ENCODE measurements around the gene GET4. TPM values are rescaled to one million over a fixed set of nuclear protein-coding genes. Genes with fewer than 3 reads are reported as not detected.

GET4 gene
- total RNA-seq, 1 donor from 2014 or later = 17.2 TPM

DNA sequence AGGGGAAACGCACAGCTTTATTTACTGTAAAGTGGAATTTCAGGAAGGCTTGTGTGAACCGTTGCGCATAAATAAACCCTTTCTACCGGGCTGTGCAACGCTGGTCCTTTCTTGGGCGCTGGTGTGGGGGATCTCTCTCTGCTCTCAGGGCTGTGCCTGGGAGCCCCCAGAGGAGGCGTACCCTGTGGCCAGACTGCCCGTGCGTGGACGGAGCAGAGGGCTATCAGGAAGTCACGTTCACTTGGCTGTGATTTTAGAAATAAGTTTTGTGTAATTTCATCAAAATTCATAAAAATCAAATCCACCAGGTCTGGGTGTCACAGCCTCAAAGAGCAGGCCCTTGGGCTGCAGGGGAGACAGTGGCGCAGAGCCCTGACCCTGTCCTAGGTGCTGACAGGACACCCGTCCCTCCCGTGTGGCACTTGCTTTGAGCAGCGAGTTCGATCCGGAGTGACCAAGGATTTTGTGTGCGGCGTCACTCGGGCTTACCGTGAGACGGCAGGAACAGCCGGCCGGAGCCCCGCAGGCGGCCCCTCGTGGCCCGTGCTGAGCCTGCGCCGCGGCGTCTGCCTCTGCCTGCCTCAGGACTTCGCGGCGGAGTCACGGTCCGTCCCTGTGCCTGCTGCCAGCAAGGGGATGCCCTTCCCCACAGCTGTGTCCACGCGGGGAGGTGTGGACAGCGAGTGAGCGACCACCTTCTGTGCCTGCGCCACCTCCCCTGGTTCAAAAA, 20.2 kb downstream of the GET4 start:
- no peaks in the 10 kb centered on the region for H3K79me2 ChIP-seq (ENCODE audit: low read depth)
- TF ChIP-seq EZH2 (IDR thresholded peaks at IDR 0.05) = no peak
- TF ChIP-seq EZH2phosphoT487 (IDR thresholded peaks at IDR 0.05) = no peak
- TF ChIP-seq, protein P1, sequence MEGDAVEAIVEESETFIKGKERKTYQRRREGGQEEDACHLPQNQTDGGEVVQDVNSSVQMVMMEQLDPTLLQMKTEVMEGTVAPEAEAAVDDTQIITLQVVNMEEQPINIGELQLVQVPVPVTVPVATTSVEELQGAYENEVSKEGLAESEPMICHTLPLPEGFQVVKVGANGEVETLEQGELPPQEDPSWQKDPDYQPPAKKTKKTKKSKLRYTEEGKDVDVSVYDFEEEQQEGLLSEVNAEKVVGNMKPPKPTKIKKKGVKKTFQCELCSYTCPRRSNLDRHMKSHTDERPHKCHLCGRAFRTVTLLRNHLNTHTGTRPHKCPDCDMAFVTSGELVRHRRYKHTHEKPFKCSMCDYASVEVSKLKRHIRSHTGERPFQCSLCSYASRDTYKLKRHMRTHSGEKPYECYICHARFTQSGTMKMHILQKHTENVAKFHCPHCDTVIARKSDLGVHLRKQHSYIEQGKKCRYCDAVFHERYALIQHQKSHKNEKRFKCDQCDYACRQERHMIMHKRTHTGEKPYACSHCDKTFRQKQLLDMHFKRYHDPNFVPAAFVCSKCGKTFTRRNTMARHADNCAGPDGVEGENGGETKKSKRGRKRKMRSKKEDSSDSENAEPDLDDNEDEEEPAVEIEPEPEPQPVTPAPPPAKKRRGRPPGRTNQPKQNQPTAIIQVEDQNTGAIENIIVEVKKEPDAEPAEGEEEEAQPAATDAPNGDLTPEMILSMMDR (IDR thresholded peaks at IDR 0.05) = no peak
- peak overlapping the region; percentile 37 for H3K27ac Mint-ChIP-seq
- no peak overlapping the region for H3K4me3 ChIP-seq
- H3K4me1 ChIP-seq = peaks cover 2% of the 10 kb centered on the region
- H3K36me3 Mint-ChIP-seq = peaks cover 20% of the 10 kb centered on the region
- H3K4me1 Mint-ChIP-seq = no peaks in the 10 kb centered on the region
- H2AFZ ChIP-seq (replicated peaks) = no peak overlapping the region
- H3K9ac ChIP-seq = no peak overlapping the region
- no peaks in the 10 kb centered on the region for H3K9me3 Mint-ChIP-seq
- H3K36me3 ChIP-seq = no peaks in the 10 kb centered on the region
- no peak overlapping the region for H3K4me2 ChIP-seq
- no peaks in the 10 kb centered on the region for H3F3A ChIP-seq (ENCODE audit: low read depth)
- no peaks in the 10 kb centered on the region for H3K27me3 ChIP-seq
- no peak overlapping the region for H3K4me3 Mint-ChIP-seq
- H3K27me3 Mint-ChIP-seq (ENCODE audit: insufficient read depth, low read depth) = peaks cover 13% of the 10 kb centered on the region
- DNase-seq (ENCODE audit: low spot score) = no peak
- H4K20me1 ChIP-seq (ENCODE audit: low read depth) = peaks cover 10% of the 10 kb centered on the region
- H3K9me3 ChIP-seq (ENCODE audit: low read depth) = no peaks in the 10 kb centered on the region
- H3K27ac ChIP-seq = no peak overlapping the region

DNA sequence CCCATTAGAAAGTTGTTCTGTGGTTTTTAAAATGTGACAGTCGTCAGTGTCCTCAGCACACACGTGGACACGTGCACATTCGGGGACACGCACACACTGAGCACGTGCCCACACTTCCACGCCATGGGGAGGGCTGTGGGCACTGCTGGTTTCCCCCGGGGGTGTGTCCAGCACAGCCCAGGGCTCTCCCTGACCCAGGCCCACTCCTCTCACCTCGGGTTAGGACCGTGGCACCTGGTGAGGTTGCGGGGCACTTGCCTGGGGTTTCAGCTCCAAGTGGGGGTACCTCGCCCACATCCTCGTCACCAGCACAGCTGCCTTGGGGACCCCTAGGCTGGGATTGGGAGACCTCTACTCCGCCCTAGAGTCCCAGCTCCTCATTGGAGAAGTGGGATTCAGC, 20.7 kb downstream of the GET4 start:
- H3K9ac ChIP-seq = no peak overlapping the region
- Mint-ChIP-seq H3K9me3 (no peaks in the 10 kb centered on the region), H3K4me1 (no peaks in the 10 kb centered on the region), H3K4me3 (no peak overlapping the region), H3K27me3 (ENCODE audit: insufficient read depth, low read depth) (peaks cover 14% of the 10 kb centered on the region), H3K36me3 (peaks cover 20% of the 10 kb centered on the region), H3K27ac (no peak overlapping the region)
- H3K27ac ChIP-seq = no peak overlapping the region
- H3K4me2 ChIP-seq = no peak overlapping the region
- TF ChIP-seq, protein P1 (IDR thresholded peaks at IDR 0.05) = no peak
- TF ChIP-seq EZH2phosphoT487 (IDR thresholded peaks at IDR 0.05) = no peak
- TF ChIP-seq EZH2 (IDR thresholded peaks at IDR 0.05) = no peak
- no peaks in the 10 kb centered on the region for H3K9me3 ChIP-seq (ENCODE audit: low read depth)
- no peak overlapping the region for H3K4me3 ChIP-seq
- H3K4me1 ChIP-seq = peaks cover 2% of the 10 kb centered on the region
- H4K20me1 ChIP-seq (ENCODE audit: low read depth) = peaks cover 10% of the 10 kb centered on the region
- H3K27me3 ChIP-seq = no peaks in the 10 kb centered on the region
- H3K36me3 ChIP-seq = no peaks in the 10 kb centered on the region
- H3K79me2 ChIP-seq (ENCODE audit: low read depth) = no peaks in the 10 kb centered on the region
- H2AFZ ChIP-seq (replicated peaks) = no peak overlapping the region
- H3F3A ChIP-seq (ENCODE audit: low read depth) = no peaks in the 10 kb centered on the region
- DNase-seq (ENCODE audit: low spot score) = no peak

DNA sequence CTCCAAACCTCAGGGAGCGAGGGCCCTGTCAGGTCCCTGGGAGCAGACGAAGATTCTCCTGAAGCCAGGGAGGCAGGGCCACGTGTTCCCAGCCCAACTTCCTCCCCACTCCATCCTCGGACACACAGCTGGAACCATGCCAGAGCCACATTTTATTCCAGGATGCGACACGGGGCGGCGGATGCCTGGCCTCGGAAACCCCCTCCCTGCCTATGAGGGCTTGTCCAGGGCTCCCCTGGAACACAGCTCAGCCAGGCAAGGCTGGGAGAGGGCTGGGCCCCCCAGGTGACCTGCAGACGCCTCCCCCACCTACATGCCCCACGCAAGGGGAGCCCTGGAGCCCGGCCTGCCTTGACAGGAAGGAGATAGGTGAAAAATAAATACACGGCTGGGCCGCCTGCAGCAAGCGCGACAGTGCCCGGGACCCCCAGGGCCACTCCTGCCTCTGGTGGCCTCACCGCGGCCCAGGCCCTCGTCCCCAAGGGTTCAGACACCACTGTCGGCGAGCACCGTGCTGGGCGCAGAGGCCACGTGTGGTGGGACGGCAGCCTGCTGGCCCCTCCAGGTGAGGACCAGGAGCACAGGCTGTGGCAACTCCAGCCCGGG, 21.5 kb downstream of the GET4 start:
- Histone ChIP-seq H3K4me1 (peaks cover 2% of the 10 kb centered on the region), H3K27ac (no peak overlapping the region), H3K9me3 (ENCODE audit: low read depth) (no peaks in the 10 kb centered on the region), H3K27me3 (no peaks in the 10 kb centered on the region), H4K20me1 (ENCODE audit: low read depth) (peaks cover 10% of the 10 kb centered on the region), H3K4me2 (no peak overlapping the region), H3K79me2 (ENCODE audit: low read depth) (no peaks in the 10 kb centered on the region), H3F3A (ENCODE audit: low read depth) (no peaks in the 10 kb centered on the region), H3K9ac (no peak overlapping the region), H3K4me3 (no peak overlapping the region), H3K36me3 (no peaks in the 10 kb centered on the region), H2AFZ (replicated peaks) (no peak overlapping the region)
- H3K27me3 Mint-ChIP-seq (ENCODE audit: insufficient read depth, low read depth) = peaks cover 16% of the 10 kb centered on the region
- no peak overlapping the region for H3K27ac Mint-ChIP-seq
- no peaks in the 10 kb centered on the region for H3K9me3 Mint-ChIP-seq
- TF ChIP-seq EZH2 (IDR thresholded peaks at IDR 0.05) = no peak
- TF ChIP-seq, protein P1 (IDR thresholded peaks at IDR 0.05) = no peak
- no peak for TF ChIP-seq EZH2phosphoT487 (IDR thresholded peaks at IDR 0.05)
- DNase-seq (ENCODE audit: low spot score) = no peak
- H3K4me3 Mint-ChIP-seq = no peak overlapping the region
- peaks cover 12% of the 10 kb centered on the region for H3K36me3 Mint-ChIP-seq
- peaks cover 4% of the 10 kb centered on the region for H3K4me1 Mint-ChIP-seq
